H1 (cell line): ENCODE measurements around the gene KANSL1L. TPM values are rescaled to one million over a fixed set of nuclear protein-coding genes. Genes with fewer than 3 reads are reported as not detected.

ENCODE experiments used
- CTCF ChIA-PET: fragments of 300-600 bp; sonication (Branson Sonifier 250); formaldehyde crosslinking; loops from one replicate; lab custom pipeline; 2021; ENCODE audit not compliant: partially characterized antibody; lab: Charles Lee
- POLR2A ChIA-PET: fragments of 300-600 bp; sonication (Branson Sonifier 250); formaldehyde crosslinking; loops from one replicate; lab custom pipeline; 2021; ENCODE audit warnings: inconsistent platforms; ENCODE audit not compliant: partially characterized antibody; lab: Charles Lee
- DNase-seq, 2 experiments: peaks; one replicate each; pipeline versions ENCODE4 v3.0.0 to v3.0.0-alpha.2; 2010 to 2022; ENCODE audit warnings: low spot score in 2 of 2, low read depth in 1 of 2, mixed read lengths in 1 of 2
- FAIRE-seq: peaks from 2 replicates; lab custom pipeline; 2011; peaks lifted over from hg19 to GRCh38; lab: Jason Lieb, UNC
- H2AFZ ChIP-seq: 2 replicates; pipeline ENCODE4 v1.8.1; 2012; ENCODE audit warnings: low read length, inconsistent platforms
- H2AK5ac ChIP-seq: 2 replicates; pipeline ENCODE4 v1.6.1; 2013; ENCODE audit warnings: low read depth, low read length
- H2BK120ac ChIP-seq: replicated peaks from 2 replicates; pipeline ENCODE3; 2013; ENCODE audit warnings: low read depth, low read length, inconsistent platforms
- H2BK12ac ChIP-seq: 2 replicates; pipeline ENCODE4 v1.6.1; 2013; ENCODE audit warnings: low read depth, low read length
- H2BK15ac ChIP-seq: 2 replicates; pipeline ENCODE4 v1.6.1; 2013; ENCODE audit warnings: low read length
- H2BK20ac ChIP-seq: 2 replicates; pipeline ENCODE4 v1.6.1; 2013; ENCODE audit warnings: low read length
- H2BK5ac ChIP-seq: 2 replicates; pipeline ENCODE4 v1.6.1; 2013; ENCODE audit warnings: low read depth, low read length
- H3K14ac ChIP-seq: 2 replicates; pipeline ENCODE4 v1.6.1; 2013; ENCODE audit warnings: inconsistent platforms; ENCODE audit not compliant: insufficient read length
- H3K18ac ChIP-seq: 2 replicates; pipeline ENCODE4 v1.6.1; 2013; ENCODE audit warnings: low read length; ENCODE audit errors: extremely low read depth
- H3K23ac ChIP-seq: 2 replicates; pipeline ENCODE4 v1.6.1; 2013; ENCODE audit warnings: inconsistent platforms; ENCODE audit not compliant: insufficient read length
- H3K23me2 ChIP-seq: 2 replicates; pipeline ENCODE4 v1.6.1; 2013; ENCODE audit warnings: low read depth, low read length
- H3K27ac ChIP-seq: 2 replicates; pipeline ENCODE4 v1.6.1; 2011; ENCODE audit warnings: low read depth, low read length, inconsistent platforms
- H3K27me3 ChIP-seq, 4 experiments: replicated peaks in 1 of 4; 1 replicate in 1 of 4; 2 replicates in 3 of 4; pipeline versions ENCODE4 v1.6.1 to v1.8.1; 2011 to 2013; ENCODE audit warnings: low read length in 3 of 4, mild to moderate bottlenecking in 3 of 4, inconsistent platforms in 2 of 4, mixed read lengths in 2 of 4, moderate library complexity in 1 of 4; ENCODE audit not compliant: control insufficient read depth in 3 of 4, insufficient read depth in 3 of 4; ENCODE audit errors: extremely low read depth in 1 of 4
- H3K36me3 ChIP-seq, 4 experiments: 2 replicates each; pipeline versions ENCODE4 v1.6.1 to v1.8.1; 2011 to 2013; ENCODE audit warnings: mild to moderate bottlenecking in 4 of 4, low read length in 3 of 4, moderate library complexity in 2 of 4, control low read depth in 1 of 4, inconsistent platforms in 1 of 4; ENCODE audit not compliant: insufficient read depth in 4 of 4, control insufficient read depth in 2 of 4
- H3K4ac ChIP-seq: replicated peaks from 2 replicates; pipeline ENCODE3; 2013; ENCODE audit warnings: low read length, low read depth, mixed read lengths, inconsistent platforms; ENCODE audit not compliant: insufficient read length
- H3K4me1 ChIP-seq, 4 experiments: replicated peaks in 1 of 4; 1 replicate in 1 of 4; 2 replicates in 3 of 4; pipeline versions ENCODE4 v1.6.1 to v1.8.1; 2011 to 2013; ENCODE audit warnings: low read length in 3 of 4, inconsistent platforms in 2 of 4, mixed read lengths in 1 of 4; ENCODE audit not compliant: insufficient read depth in 4 of 4, control insufficient read depth in 3 of 4
- H3K4me2 ChIP-seq, 2 experiments: 2 replicates each; pipeline versions ENCODE4 v1.6.1 to v1.8.1; 2011 to 2013; ENCODE audit warnings: low read depth in 2 of 2, low read length in 2 of 2, control low read depth in 1 of 2, inconsistent platforms in 1 of 2, mild to moderate bottlenecking in 1 of 2; ENCODE audit not compliant: insufficient read depth in 1 of 2
- H3K4me3 ChIP-seq, 4 experiments: fragments of 200-600, 300-600 bp in 1 of 4; sonication (generic), shearing (Covaris generic), sonication (Bioruptor Twin) in 1 of 4; 2 replicates each; pipeline versions ENCODE4 v1.5.1 to v1.8.1; 2011 to 2016; ENCODE audit warnings: low read length in 4 of 4, low read depth in 3 of 4, control low read depth in 2 of 4, inconsistent platforms in 2 of 4, mild to moderate bottlenecking in 2 of 4, mixed read lengths in 1 of 4, moderate library complexity in 1 of 4; ENCODE audit not compliant: insufficient read depth in 2 of 4; ENCODE audit errors: extremely low read depth in 1 of 4
- H3K56ac ChIP-seq: replicated peaks from 2 replicates; pipeline ENCODE3; 2013; ENCODE audit warnings: low read depth, mild to moderate bottlenecking, mixed read lengths, low read length, inconsistent platforms; ENCODE audit not compliant: insufficient read length
- H3K79me1 ChIP-seq: 2 replicates; pipeline ENCODE4 v1.6.1; 2013; ENCODE audit warnings: low read depth, low read length, control low read depth
- H3K79me2 ChIP-seq, 2 experiments: 2 replicates each; pipeline versions ENCODE4 v1.6.1 to v1.8.1; 2012 to 2013; ENCODE audit warnings: low read length in 2 of 2, mild to moderate bottlenecking in 2 of 2, inconsistent platforms in 1 of 2; ENCODE audit not compliant: insufficient read depth in 2 of 2, control insufficient read depth in 1 of 2
- H3K9ac ChIP-seq, 4 experiments: replicated peaks in 1 of 4; 1 replicate in 1 of 4; 2 replicates in 3 of 4; pipeline versions ENCODE4 v1.6.1 to v1.8.1; 2011 to 2013; ENCODE audit warnings: low read depth in 3 of 4, low read length in 3 of 4, control low read depth in 2 of 4, mild to moderate bottlenecking in 2 of 4, moderate library complexity in 2 of 4, inconsistent platforms in 1 of 4; ENCODE audit errors: extremely low read depth in 1 of 4
- H3K9me3 ChIP-seq, 2 experiments: 2 replicates each; pipeline versions ENCODE4 v1.6.1 to v1.8.1; 2012 to 2013; ENCODE audit warnings: mild to moderate bottlenecking in 2 of 2, moderate library complexity in 2 of 2, control low read depth in 1 of 2, inconsistent platforms in 1 of 2, low read depth in 1 of 2, low read length in 1 of 2, mixed read lengths in 1 of 2; ENCODE audit not compliant: insufficient read depth in 2 of 2
- H4K20me1 ChIP-seq, 2 experiments: replicated peaks in 1 of 2; 2 replicates each; pipeline versions ENCODE3 to v1.8.1; 2011 to 2013; ENCODE audit warnings: inconsistent platforms in 2 of 2, low read length in 2 of 2, mild to moderate bottlenecking in 1 of 2; ENCODE audit not compliant: insufficient read depth in 2 of 2, control insufficient read depth in 1 of 2
- H4K5ac ChIP-seq: 2 replicates; pipeline ENCODE4 v1.6.1; 2013; ENCODE audit warnings: low read length, low read depth, mixed read lengths, inconsistent platforms; ENCODE audit not compliant: insufficient read length
- H4K8ac ChIP-seq: 2 replicates; pipeline ENCODE4 v1.8.0; 2013; ENCODE audit warnings: mild to moderate bottlenecking, moderate library complexity, low read length, inconsistent platforms; ENCODE audit not compliant: insufficient read depth; ENCODE audit errors: extremely low read depth
- H4K91ac ChIP-seq: replicated peaks from 2 replicates; pipeline ENCODE3; 2013; ENCODE audit warnings: low read length, mixed read lengths, inconsistent platforms; ENCODE audit not compliant: insufficient read length
- ATF2 ChIP-seq: IDR thresholded peaks from 2 replicates; pipeline ENCODE4 v1.6.1; 2012; ENCODE audit warnings: low read length, inconsistent platforms
- BCL11A ChIP-seq, 2 experiments: IDR thresholded peaks; one replicate each; pipeline ENCODE4 v1.6.1; 2011; ENCODE audit warnings: low read depth in 2 of 2, low read length in 2 of 2, mild to moderate bottlenecking in 2 of 2
- POU5F1 ChIP-seq: IDR thresholded peaks from 2 replicates; pipeline ENCODE4 v1.6.1; 2011; ENCODE audit warnings: low read depth, mild to moderate bottlenecking, low read length, moderate library complexity
- RXRA ChIP-seq: IDR thresholded peaks from 2 replicates; pipeline ENCODE4 v1.6.1; 2011; ENCODE audit warnings: low read depth, mild to moderate bottlenecking, low read length, moderate library complexity; ENCODE audit not compliant: insufficient read depth
- WGBS, 2 experiments: shearing (Covaris generic) in 1 of 2; methylation state at CpG; one replicate each; pipeline versions ENCODE4 v1.1.6 to v1.1.7; 2013 to 2015; ENCODE audit warnings: low lambda C conversion rate in 2 of 2, mixed read lengths in 2 of 2, inconsistent platforms in 1 of 2, low coverage in 1 of 2, missing lambda C conversion rate in 1 of 2; ENCODE audit not compliant: insufficient replicate concordance in 2 of 2, insufficient coverage in 1 of 2, insufficient read length in 1 of 2; ENCODE audit errors: extremely low coverage in 1 of 2, missing lambda C conversion rate in 1 of 2; 5-methylcytosine and 5-hydroxymethylcytosine counted together
- polyA plus RNA-seq, 7 experiments: library from polyadenylated mRNA; depleted of rRNA in 3 of 7; stranded (reverse) in 5 of 7; unstranded in 2 of 7; fragments of >200 nt in 5 of 7; fragments of 200-250 nt in 2 of 7; gene quantifications; 1 replicate in 5 of 7; 2 replicates in 1 of 7; 4 replicates in 1 of 7; pipeline versions ENCODE4 v1.2.1 to v1.2.3, GENCODE V29; 2011 to 2013; ENCODE audit warnings: missing spikeins in 2 of 7, mixed read lengths in 2 of 7
- total RNA-seq: library from RNA; stranded (reverse); fragmentation: NEBNext Ultra II Directional; extraction: Animal tissue kit (Norgen Biotek cat#: 25700); gene quantifications from 2 replicates; pipeline ENCODE4 v1.2.1, GENCODE V29; 2021

The KANSL1L gene
- total and polyA plus RNA-seq, 2 of the 8 experiments (the other 6 are each of a cell fraction or from before 2014, with no cell fraction given), result 5.4 to 17.2 TPM

- Histone ChIP-seq H3K9ac (no peak overlapping the region), H3K4me1 (no peaks in the 10 kb centered on the region), H3K4ac (no peak overlapping the region), H4K8ac (no peak overlapping the region), H3K27me3 (no peaks in the 10 kb centered on the region), H2BK15ac (no peak overlapping the region), H3K23ac (no peak overlapping the region), H3K4me2 (no peak overlapping the region), H2AFZ (no peak overlapping the region), H4K91ac (no peak overlapping the region), H2AK5ac (no peak overlapping the region), H3K23me2 (no peaks in the 10 kb centered on the region), H3K36me3 (no peaks in the 10 kb centered on the region), H3K79me1 (no peaks in the 10 kb centered on the region), H2BK120ac (no peak overlapping the region), H3K14ac (no peak overlapping the region), H3K9me3 (no peaks in the 10 kb centered on the region), H3K4me3 (no peak overlapping the region), H3K79me2 (no peaks in the 10 kb centered on the region), H2BK20ac (no peak overlapping the region), H2BK12ac (no peak overlapping the region), H3K18ac (no peak overlapping the region), H2BK5ac (no peak overlapping the region), H4K5ac (no peak overlapping the region), H4K20me1 (no peaks in the 10 kb centered on the region), H3K27ac (no peak overlapping the region), H3K56ac (no peak overlapping the region)
- TF ChIP-seq ATF2 (no peak), RXRA (no peak), POU5F1 (no peak), BCL11A (IDR thresholded peaks at IDR 0.05; ENCODE audit: low read depth in 2 of 2, low read length in 2 of 2) (no peak)
- WGBS, 2 experiments, result 88% methylated on average over 1 of the region's 1 CpG; no CpG with 5 or more reads in 1 of the 2 experiments
- POLR2A ChIA-PET, result no interaction called here
- CTCF ChIA-PET, result interaction anchor here (0.9 kb wide), 1 partner anchor 14 kb away, joined by 4 read pairs; no protein-coding TSS in a partner anchor
- FAIRE-seq, result no peak
- no peak for DNase-seq
Observed at GRCh38 chr2:210086292-210086691, 84.9 kb downstream of the KANSL1L start.
